ENCODE data around the gene OTUD5. TPM values are rescaled to one million over a fixed set of nuclear protein-coding genes. Genes with fewer than 3 reads are reported as not detected.

Gene OTUD5
- total RNA-seq, 1 experiment from 2014 or later, result 52.6 TPM

- DNase-seq (ENCODE audit: low spot score), result no peak
- peaks cover 12% of the 10 kb centered on the region for H3K4me1 Mint-ChIP-seq
- H3K36me3 Mint-ChIP-seq, result peaks cover 15% of the 10 kb centered on the region
- no peak for ATAC-seq
- no peak for TF ChIP-seq AFF4 (CRISPR knock-in tag; IDR thresholded peaks at IDR 0.05; ENCODE audit: borderline replicate concordance)
- TF ChIP-seq ZNF232 (CRISPR knock-in tag; IDR thresholded peaks at IDR 0.05), result no peak
- TF ChIP-seq PRDM15 (CRISPR knock-in tag; IDR thresholded peaks at IDR 0.05), result no peak
- TF ChIP-seq FOXK1 (CRISPR knock-in tag; IDR thresholded peaks at IDR 0.05), result no peak
- no peak for TF ChIP-seq NFATC4 (CRISPR knock-in tag; IDR thresholded peaks at IDR 0.05)
- TF ChIP-seq MXD4 (CRISPR knock-in tag; IDR thresholded peaks at IDR 0.05; ENCODE audit: borderline replicate concordance), result no peak
- no peak for TF ChIP-seq PRRX2 (CRISPR knock-in tag; IDR thresholded peaks at IDR 0.05)
- no peak for TF ChIP-seq ESRRA (CRISPR knock-in tag; IDR thresholded peaks at IDR 0.05; ENCODE audit: borderline replicate concordance)
- no peak for TF ChIP-seq HMGXB4 (CRISPR knock-in tag; IDR thresholded peaks at IDR 0.05)
- TF ChIP-seq ZNF219 (CRISPR knock-in tag; IDR thresholded peaks at IDR 0.05; ENCODE audit: borderline replicate concordance), result no peak
- no peak for TF ChIP-seq JUN (CRISPR knock-in tag; IDR thresholded peaks at IDR 0.05)
- POLR2A ChIA-PET, result no interaction called here
- H3K27me3 Mint-ChIP-seq (ENCODE audit: low read depth), result no peaks in the 10 kb centered on the region
- no peak overlapping the region for H3K4me3 Mint-ChIP-seq
- CTCF ChIA-PET, result no interaction called here
- H3K9me3 Mint-ChIP-seq, result no peaks in the 10 kb centered on the region
- no peak overlapping the region for H3K27ac Mint-ChIP-seq
These were observed 48.8 kb downstream of the OTUD5 start for GRCh38 chrX:48908600-48908999.

- H3K4me3 Mint-ChIP-seq, result no peak overlapping the region
- H3K27ac Mint-ChIP-seq, result no peak overlapping the region
These were observed 52.2 kb downstream of the OTUD5 start for GRCh38 chrX:48905090-48905790.

More at GRCh38 chrX:48905090-48905790, 52.2 kb downstream of the OTUD5 start:
- Mint-ChIP-seq H3K27me3 (ENCODE audit: low read depth) (no peaks in the 10 kb centered on the region), H3K4me1 (0 out of 2 replicates have a peak, but pooled peaks cover 3% of the 10 kb centered on the region), H3K36me3 (peaks cover 20% of the 10 kb centered on the region), H3K9me3 (no peaks in the 10 kb centered on the region)
- ATAC-seq (no peak), DNase-seq (ENCODE audit: low spot score) (no peak)
- POLR2A ChIA-PET, result no interaction called here
- no peak for TF ChIP-seq E2F5 (CRISPR knock-in tag; IDR thresholded peaks at IDR 0.05)
- no peak for TF ChIP-seq ESRRA (CRISPR knock-in tag; IDR thresholded peaks at IDR 0.05; ENCODE audit: borderline replicate concordance)
- no peak for TF ChIP-seq KAT7 (CRISPR knock-in tag; IDR thresholded peaks at IDR 0.05; ENCODE audit: borderline replicate concordance)
- CTCF ChIA-PET, result no interaction called here
